Gastroesophageal sphincter (tissue), 3 donors: ENCODE results near the gene LRRFIP2.

Experiments used
- CTCF ChIP-seq, 4 experiments: fragments of 200-600 bp in 2 of 4; fragments of 450-650 bp in 2 of 4; sonication (generic) in 1 of 4; IDR thresholded peaks; one replicate each; pipeline ENCODE4 v1.5.1; 2017 to 2019; ENCODE audit warnings: antibody characterized with exemption in 4 of 4, mild to moderate bottlenecking in 2 of 4, moderate library complexity in 2 of 4
- EP300 ChIP-seq: sonication (generic); formaldehyde crosslinking; IDR thresholded peaks from one replicate; pipeline ENCODE4 v1.6.1; 2017; ENCODE audit warnings: antibody characterized with exemption, mild to moderate bottlenecking
- POLR2A ChIP-seq, 2 donors: fragments of 450-650 bp; IDR thresholded peaks; one replicate each; pipeline ENCODE4 v1.6.1; 2017; ENCODE audit warnings: antibody characterized with exemption in 2 of 2, mild to moderate bottlenecking in 2 of 2, moderate library complexity in 1 of 2
- POLR2AphosphoS5 ChIP-seq: sonication (generic); formaldehyde crosslinking; IDR thresholded peaks from one replicate; pipeline ENCODE4 v1.6.1; 2017; ENCODE audit warnings: antibody characterized with exemption

GRCh38 chr3:37125195-37126073 is 48.9 kb downstream of the LRRFIP2 start:
- TF ChIP-seq CTCF (IDR thresholded peaks at IDR 0.05) (no peak), POLR2A (IDR thresholded peaks at IDR 0.05) (no peak), POLR2AphosphoS5 (no peak), EP300 (no peak)
